ENCODE data around the gene KRT71.
A peak's percentile ranks its signal among the peaks of the same experiment; 100 is the strongest.
"Not testable (repeated sequence)": the region's sequence is repeated elsewhere in the genome, so short reads cannot be mapped to it uniquely, and the experiment has no call there.

The KRT71 gene

GRCh38 chr12:52519826-52520662 lies 32.9 kb downstream of the KRT71 start, which contains the start of gene KRT5:
Gene KRT5, minus strand, starts transcription at chr12:52520394. Its CDS starts 98 bp downstream, at chr12:52520296.
- DNase-seq: no peak

- no peak for DNase-seq
Observed at GRCh38 chr12:52519387-52519703, 33.6 kb downstream of the KRT71 start.

GRCh38 chr12:52518574-52519386 lies 34.2 kb downstream of the KRT71 start:
- DNase-seq: no peak

GRCh38 chr12:52517888-52518287 lies 35.1 kb downstream of the KRT71 start:
- DNase-seq: no peak

GRCh38 chr12:52517005-52517835 lies 35.7 kb downstream of the KRT71 start:
- DNase-seq: no peak

- no peak for DNase-seq
Observed at GRCh38 chr12:52515927-52516831, 36.8 kb downstream of the KRT71 start.

GRCh38 chr12:52515319-52515646 lies 37.7 kb downstream of the KRT71 start:
- DNase-seq: no peak

GRCh38 chr12:52514471-52515318 lies 38.2 kb downstream of the KRT71 start:
- no peak for DNase-seq

GRCh38 chr12:52513736-52514135 lies 39.2 kb downstream of the KRT71 start:
- no peak for DNase-seq

GRCh38 chr12:52508211-52508610 lies 44.7 kb downstream of the KRT71 start:
- DNase-seq: no peak

- DNase-seq: peak; percentile 21 to 68
Observed at GRCh38 chr12:52506858-52507715, 45.9 kb downstream of the KRT71 start.

GRCh38 chr12:52502877-52503276 lies 50.1 kb downstream of the KRT71 start:
- no peak for DNase-seq

- no peak for DNase-seq
Observed at GRCh38 chr12:52501490-52501889, 51.5 kb downstream of the KRT71 start.

GRCh38 chr12:52500574-52500973 lies 52.4 kb downstream of the KRT71 start:
- DNase-seq: not testable (repeated sequence)

GRCh38 chr12:52499806-52500560 lies 53.0 kb downstream of the KRT71 start:
- DNase-seq: no peak

- DNase-seq: no peak
Observed at GRCh38 chr12:52498946-52499345, 54.0 kb downstream of the KRT71 start.

- DNase-seq: no peak
Observed at GRCh38 chr12:52497975-52498374, 55.0 kb downstream of the KRT71 start.

GRCh38 chr12:52496590-52497071 lies 56.3 kb downstream of the KRT71 start:
- no peak for DNase-seq

- no peak for DNase-seq
Observed at GRCh38 chr12:52496054-52496453, 56.9 kb downstream of the KRT71 start.
